Measurements from ENCODE around the gene NAB1.

The NAB1 gene

GRCh38 chr2:190615555-190616200, 33.2 kb upstream of the NAB1 start:
- TF ChIP-seq CTCF (IDR thresholded peaks at IDR 0.05): no peak

DNA sequence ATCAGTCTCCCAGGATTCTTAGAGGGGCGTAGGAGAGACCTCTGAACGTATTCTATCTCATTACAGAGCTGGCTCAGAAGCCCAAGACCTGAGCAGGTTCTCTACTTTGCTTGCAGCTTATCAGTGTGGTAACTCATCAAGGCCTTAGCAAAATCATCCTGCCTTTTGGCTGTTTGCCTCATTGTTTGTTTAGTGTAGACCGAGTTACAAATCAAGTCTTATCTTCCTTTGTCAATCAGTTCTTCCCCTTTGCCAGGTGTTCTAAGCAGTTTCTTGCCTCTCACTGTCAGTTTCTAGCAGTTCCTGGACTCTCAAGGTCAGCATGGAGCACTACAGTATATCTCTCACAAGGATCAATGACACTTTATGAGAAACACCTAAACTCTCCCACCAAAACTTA, 30.9 kb upstream of the NAB1 start:
- TF ChIP-seq CTCF (IDR thresholded peaks at IDR 0.05): no peak

DNA sequence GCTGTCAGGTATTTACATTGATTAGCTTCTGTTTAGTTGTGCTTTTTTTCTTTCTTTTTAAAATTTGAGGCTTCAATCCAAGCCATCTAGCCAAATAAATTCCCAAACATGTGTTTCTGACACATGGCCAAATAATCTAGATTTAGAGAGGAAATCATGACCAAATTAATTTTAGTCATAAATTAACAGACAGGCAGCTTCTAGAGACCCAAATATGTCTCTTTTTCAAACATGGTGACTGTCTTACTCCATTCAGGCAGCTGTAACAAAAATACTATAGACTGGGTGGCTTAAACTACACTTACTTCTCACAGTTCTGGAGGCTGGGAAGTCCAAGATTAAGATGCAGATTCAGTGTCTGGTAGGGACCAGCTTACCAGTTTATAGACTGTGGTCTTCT, 23.2 kb upstream of the NAB1 start:
- no peak for TF ChIP-seq CTCF (IDR thresholded peaks at IDR 0.05)

DNA sequence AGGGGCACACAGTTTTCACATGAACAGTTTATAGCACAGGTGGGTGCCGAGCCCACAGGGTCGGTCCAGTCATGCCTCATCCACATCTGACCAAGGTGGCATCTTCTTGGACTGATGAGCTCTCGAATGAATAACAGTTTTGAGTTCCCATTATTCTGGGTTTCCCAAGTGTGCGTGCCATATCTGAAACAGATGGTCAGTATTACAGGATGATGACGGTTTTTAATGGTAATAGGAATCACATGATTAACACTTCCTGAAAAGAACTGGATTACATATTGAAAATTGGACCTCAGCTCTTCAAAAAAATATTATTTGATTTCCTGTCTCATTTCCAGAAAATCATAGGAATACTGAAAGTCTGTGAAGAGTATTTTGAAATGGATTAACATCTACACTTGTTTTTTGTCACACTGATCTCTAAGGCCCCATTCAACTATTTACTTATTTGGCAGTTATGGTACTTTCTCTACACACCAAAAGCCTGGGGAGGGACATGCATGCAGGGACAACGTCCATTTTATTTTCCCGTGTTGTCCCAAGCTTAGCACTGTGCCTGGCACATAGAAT, 22.2 kb upstream of the NAB1 start:
- TF ChIP-seq CTCF (IDR thresholded peaks at IDR 0.05): no peak

DNA sequence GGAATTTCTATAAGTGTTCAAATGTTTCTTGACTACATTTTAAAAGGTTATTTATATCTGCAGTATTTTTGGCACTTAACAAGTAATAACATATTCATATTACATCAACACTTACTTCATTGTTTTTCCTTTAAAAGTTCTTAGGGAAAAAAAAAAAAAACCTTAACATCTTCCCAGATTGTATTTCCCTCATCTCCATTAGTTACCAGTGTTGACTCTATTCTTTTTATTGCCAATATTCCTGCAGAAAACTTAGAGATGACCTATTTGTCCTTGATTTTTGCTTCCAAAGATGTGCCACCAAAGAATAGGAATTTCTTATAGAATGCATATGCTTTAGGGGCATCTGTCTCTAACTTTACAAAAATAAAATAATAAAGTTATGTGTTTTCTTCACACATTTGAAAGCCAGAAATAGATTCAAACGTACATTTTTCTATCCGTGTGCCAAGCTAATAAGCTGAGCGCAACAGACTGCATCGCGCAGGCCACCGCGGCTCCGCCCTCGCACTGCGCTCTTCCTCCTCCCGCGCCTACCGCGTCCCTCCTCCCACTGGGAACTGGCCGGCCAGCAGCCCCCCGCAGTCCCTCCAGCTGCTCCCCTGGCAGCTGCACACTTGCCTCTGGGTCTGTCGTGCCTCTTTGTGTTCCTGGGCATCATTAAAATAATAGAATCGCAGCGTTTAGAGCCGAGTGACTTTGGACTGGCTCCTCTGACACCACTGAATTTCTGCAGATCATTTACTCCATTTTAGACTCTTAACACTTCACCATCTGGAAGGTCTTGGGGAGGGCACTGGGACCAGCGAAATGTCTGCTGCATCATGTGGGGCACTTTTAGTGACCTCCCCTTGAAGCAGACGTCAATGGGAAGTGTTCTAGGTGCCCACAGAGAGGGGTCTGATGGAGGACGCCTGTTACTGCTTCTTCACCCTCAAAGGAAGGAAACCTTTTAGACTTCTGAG, 21.2 kb upstream of the NAB1 start:
- no peak for TF ChIP-seq CTCF (IDR thresholded peaks at IDR 0.05)

DNA sequence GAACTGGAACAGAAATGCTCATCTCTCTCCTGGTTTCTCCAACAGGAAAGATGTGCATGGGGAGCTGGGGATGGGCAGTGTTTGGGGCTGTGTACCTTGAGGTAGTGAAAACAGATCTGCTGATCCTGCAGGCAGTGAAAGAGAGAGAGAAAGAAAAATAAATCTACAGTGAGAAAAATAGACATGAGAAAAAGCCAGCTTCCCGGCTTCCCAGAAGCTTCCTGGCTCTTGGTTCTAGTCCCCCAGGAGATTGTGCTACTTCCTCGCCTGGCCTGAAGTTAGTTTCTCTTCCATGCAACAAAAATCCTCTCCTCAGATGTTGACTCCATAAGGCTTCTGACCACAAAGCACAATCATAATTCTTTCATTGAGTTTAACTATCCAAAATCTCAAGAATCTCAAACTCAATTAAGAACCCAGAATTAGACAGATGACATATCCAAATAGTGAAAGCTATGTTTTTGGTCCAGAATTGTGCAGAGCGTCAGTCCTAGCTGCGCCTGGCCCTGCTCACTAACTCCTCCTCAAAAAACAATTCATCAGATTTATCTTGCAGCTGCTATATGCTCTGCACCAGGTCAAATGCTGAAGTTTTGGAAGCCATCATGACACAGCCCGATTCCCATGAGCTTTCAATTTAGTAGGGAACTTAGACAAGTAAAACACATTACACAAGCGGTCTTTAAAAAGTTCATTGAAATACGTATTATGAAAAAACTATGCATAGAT, 20.1 kb upstream of the NAB1 start:
- no peak for TF ChIP-seq CTCF (IDR thresholded peaks at IDR 0.05)

DNA sequence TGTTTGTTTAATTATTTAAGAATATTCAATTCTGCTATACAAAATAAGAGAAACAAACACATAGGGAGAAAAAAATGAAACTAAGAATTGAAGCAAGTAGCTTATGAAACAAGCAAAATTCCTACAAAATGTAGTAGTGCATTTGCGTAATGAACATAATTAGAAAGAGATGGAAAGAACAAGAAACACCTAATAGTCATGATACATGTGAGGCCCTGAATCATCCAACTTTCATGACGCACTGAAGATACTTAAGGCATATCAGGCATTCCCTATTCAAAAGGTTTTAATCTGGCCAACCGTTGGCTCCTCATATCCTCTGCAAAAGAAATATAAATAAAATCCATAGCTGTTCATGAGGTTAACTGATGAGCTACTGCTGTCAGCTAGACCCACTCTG, 14.5 kb upstream of the NAB1 start:
- no peak for TF ChIP-seq CTCF (IDR thresholded peaks at IDR 0.05)

Data from LNCAP (cell line).